Gastroesophageal sphincter (tissue), 3 donors: ENCODE measurements around the gene FAM110C.

Source experiments
- CTCF ChIP-seq, 4 experiments: fragments of 200-600 bp in 2 of 4; fragments of 450-650 bp in 2 of 4; sonication (generic) in 1 of 4; IDR thresholded peaks; one replicate each; pipeline ENCODE4 v1.5.1; 2017 to 2019; ENCODE audit warnings: antibody characterized with exemption in 4 of 4, mild to moderate bottlenecking in 2 of 4, moderate library complexity in 2 of 4
- EP300 ChIP-seq: sonication (generic); formaldehyde crosslinking; IDR thresholded peaks from one replicate; pipeline ENCODE4 v1.6.1; 2017; ENCODE audit warnings: antibody characterized with exemption, mild to moderate bottlenecking

GRCh38 chr2:85761-86160 is 39.5 kb upstream of the FAM110C start:
- TF ChIP-seq CTCF (IDR thresholded peaks at IDR 0.05) (no peak), EP300 (no peak)
